Mesenchymal stem cell (in vitro differentiated cells and primary cell): Measurements from ENCODE around the gene RHOXF1.
"Not testable (repeated sequence)": the region's sequence is repeated elsewhere in the genome, so short reads cannot be mapped to it uniquely, and the experiment has no call there.

Source experiments
- DNase-seq: peaks from one replicate; pipeline ENCODE4 v3.0.0-alpha.2; 2013
- H2AFZ ChIP-seq: one replicate; pipeline ENCODE4 v1.6.1; 2013; ENCODE audit warnings: low read depth, mild to moderate bottlenecking, control low read depth, inconsistent platforms, low read length, moderate library complexity
- H2AK5ac ChIP-seq: 2 replicates; pipeline ENCODE4 v1.6.1; 2013; ENCODE audit warnings: low read length, moderate library complexity, mild to moderate bottlenecking, inconsistent platforms; ENCODE audit not compliant: severe bottlenecking
- H2BK120ac ChIP-seq: one replicate; pipeline ENCODE4 v1.6.1; 2013; ENCODE audit warnings: low read depth, mild to moderate bottlenecking, inconsistent platforms, low read length, moderate library complexity
- H2BK12ac ChIP-seq, 2 experiments: one replicate each; pipeline ENCODE4 v1.6.1; 2013; ENCODE audit warnings: inconsistent platforms in 2 of 2, low read length in 2 of 2, mild to moderate bottlenecking in 2 of 2, moderate library complexity in 2 of 2, control low read depth in 1 of 2
- H2BK15ac ChIP-seq: one replicate; pipeline ENCODE4 v1.6.1; 2013; ENCODE audit warnings: mild to moderate bottlenecking, low read depth, inconsistent platforms; ENCODE audit not compliant: poor library complexity, severe bottlenecking
- H2BK5ac ChIP-seq: 2 replicates; pipeline ENCODE4 v1.6.1; 2013; ENCODE audit warnings: low read depth, mild to moderate bottlenecking, low read length, control low read depth, inconsistent platforms; ENCODE audit not compliant: poor library complexity, severe bottlenecking
- H3K14ac ChIP-seq, 2 experiments: one replicate each; pipeline ENCODE4 v1.6.1; 2013; ENCODE audit warnings: inconsistent platforms in 2 of 2, low read length in 2 of 2, control low read depth in 1 of 2, mild to moderate bottlenecking in 1 of 2, moderate library complexity in 1 of 2
- H3K18ac ChIP-seq, 2 experiments: one replicate each; pipeline ENCODE4 v1.6.1; 2013; ENCODE audit warnings: inconsistent platforms in 2 of 2, low read length in 2 of 2, control low read depth in 1 of 2, low read depth in 1 of 2, mild to moderate bottlenecking in 1 of 2
- H3K23ac ChIP-seq, 2 experiments: one replicate each; pipeline ENCODE4 v1.6.1; 2013; ENCODE audit warnings: inconsistent platforms in 2 of 2, low read length in 2 of 2, mild to moderate bottlenecking in 2 of 2, moderate library complexity in 2 of 2, control low read depth in 1 of 2
- H3K27ac ChIP-seq: 2 replicates; pipeline ENCODE4 v1.5.1; 2013; ENCODE audit warnings: mild to moderate bottlenecking, moderate library complexity, low read length, control low read depth, inconsistent platforms; ENCODE audit not compliant: poor library complexity, severe bottlenecking
- H3K27me3 ChIP-seq, 2 experiments: 2 replicates each; pipeline versions ENCODE4 v1.6.1 to v1.7.0; 2013; ENCODE audit warnings: low read length in 2 of 2, mild to moderate bottlenecking in 2 of 2, moderate library complexity in 2 of 2, control low read depth in 1 of 2, inconsistent platforms in 1 of 2; ENCODE audit not compliant: control insufficient read depth in 1 of 2, insufficient read depth in 1 of 2
- H3K36me3 ChIP-seq, 2 experiments: 2 replicates each; pipeline versions ENCODE4 v1.6.1 to v1.7.0; 2013; ENCODE audit warnings: low read length in 2 of 2, control low read depth in 1 of 2, inconsistent platforms in 1 of 2, low read depth in 1 of 2, mild to moderate bottlenecking in 1 of 2; ENCODE audit not compliant: insufficient read depth in 2 of 2, control insufficient read depth in 1 of 2
- H3K4ac ChIP-seq, 2 experiments: one replicate each; pipeline ENCODE4 v1.6.1; 2013; ENCODE audit warnings: inconsistent platforms in 2 of 2, low read length in 2 of 2, mild to moderate bottlenecking in 2 of 2, moderate library complexity in 2 of 2, control low read depth in 1 of 2, low read depth in 1 of 2
- H3K4me1 ChIP-seq: 2 replicates; pipeline ENCODE4 v1.6.1; 2013; ENCODE audit warnings: low read depth, low read length, control low read depth; ENCODE audit not compliant: control insufficient read depth, insufficient read depth
- H3K4me2 ChIP-seq: 2 replicates; pipeline ENCODE4 v1.6.1; 2013; ENCODE audit warnings: low read length, mild to moderate bottlenecking, inconsistent platforms; ENCODE audit not compliant: poor library complexity, severe bottlenecking
- H3K4me3 ChIP-seq, 2 experiments: 2 replicates each; pipeline versions ENCODE4 v1.5.1 to v1.7.0; 2013; ENCODE audit warnings: low read length in 2 of 2, mild to moderate bottlenecking in 2 of 2, control low read depth in 1 of 2, low read depth in 1 of 2; ENCODE audit not compliant: insufficient read depth in 1 of 2
- H3K79me1 ChIP-seq: replicated peaks from 2 replicates; pipeline ENCODE4 v1.6.1; 2013; ENCODE audit warnings: mild to moderate bottlenecking, control low read depth, low read length, inconsistent platforms; ENCODE audit not compliant: poor library complexity, severe bottlenecking
- H3K9ac ChIP-seq: 2 replicates; pipeline ENCODE4 v1.7.0; 2013; ENCODE audit warnings: mild to moderate bottlenecking, low read length, moderate library complexity
- H3K9me3 ChIP-seq: 2 replicates; pipeline ENCODE4 v1.7.0; 2013; ENCODE audit warnings: mild to moderate bottlenecking, low read length; ENCODE audit not compliant: control insufficient read depth
- H4K8ac ChIP-seq: one replicate; pipeline ENCODE4 v1.6.1; 2013; ENCODE audit warnings: inconsistent platforms, mild to moderate bottlenecking, low read length, moderate library complexity
- H4K91ac ChIP-seq: one replicate; pipeline ENCODE4 v1.6.1; 2013; ENCODE audit warnings: mild to moderate bottlenecking, low read length, inconsistent platforms
- WGBS: methylation state at CpG from one replicate; pipeline ENCODE4 v1.1.7; 2013; ENCODE audit warnings: mixed read lengths; 5-methylcytosine and 5-hydroxymethylcytosine counted together

Gene RHOXF1

DNA sequence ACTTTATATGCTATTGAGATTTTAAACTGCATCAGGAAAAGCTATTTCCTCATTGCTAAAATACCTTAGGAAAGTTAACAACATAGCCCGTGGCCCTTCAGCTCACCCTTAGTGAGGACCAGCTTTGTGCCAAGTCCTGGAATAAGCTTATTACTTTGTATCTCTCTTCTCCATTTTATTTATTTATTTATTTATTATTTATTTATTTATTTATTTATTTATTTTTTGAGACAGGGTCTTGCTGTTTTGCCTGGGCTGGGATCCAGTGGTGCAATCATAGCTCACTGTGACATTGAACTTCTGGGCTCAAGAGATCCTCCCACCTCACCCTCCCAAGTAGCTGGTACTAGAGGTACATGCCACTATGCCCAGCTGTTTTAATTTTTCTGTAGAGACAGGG, 6.3 kb downstream of the RHOXF1 start:
- Histone ChIP-seq H2BK5ac (no peak overlapping the region), H3K27ac (no peak overlapping the region), H2BK15ac (no peak overlapping the region), H2AK5ac (no peak overlapping the region), H3K36me3 (no peaks in the 10 kb centered on the region), H3K4me2 (no peak overlapping the region), H3K23ac (no peak overlapping the region), H2BK120ac (no peak overlapping the region), H3K4ac (no peak overlapping the region), H4K8ac (no peak overlapping the region), H3K9ac (no peak overlapping the region), H3K18ac (no peak overlapping the region), H3K4me1 (no peaks in the 10 kb centered on the region), H3K14ac (no peak overlapping the region), H3K9me3 (no peaks in the 10 kb centered on the region), H3K27me3 (no peaks in the 10 kb centered on the region), H2AFZ (no peak overlapping the region), H3K79me1 (no peaks in the 10 kb centered on the region), H4K91ac (no peak overlapping the region), H2BK12ac (no peak overlapping the region), H3K4me3 (no peak overlapping the region)
- DNase-seq = no peak
- WGBS = 71% methylated on average over 1 of the region's 1 CpG

DNA sequence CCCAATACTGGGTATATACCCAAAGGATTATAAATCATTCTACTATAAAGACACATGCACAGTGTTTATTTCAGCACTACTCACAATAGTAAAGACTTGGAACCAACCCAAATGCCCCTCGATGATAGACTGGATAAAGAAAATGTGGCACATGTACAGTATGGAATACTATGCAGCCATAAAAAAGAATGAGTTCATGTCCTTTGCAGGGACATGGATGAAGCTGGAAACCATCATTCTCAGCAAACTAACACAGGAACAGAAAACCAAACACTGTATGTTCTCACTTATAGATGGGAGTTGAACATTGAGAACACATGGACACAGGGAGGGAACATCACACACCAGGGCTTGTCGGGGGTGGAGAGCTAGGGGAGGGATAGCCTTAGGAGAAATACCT, 11.0 kb downstream of the RHOXF1 start:
- H2BK12ac ChIP-seq, H3K23ac ChIP-seq, H3K14ac ChIP-seq, H2BK120ac ChIP-seq, H3K4me1 ChIP-seq, H3K9ac ChIP-seq, H2BK5ac ChIP-seq, H4K91ac ChIP-seq, H3K4me3 ChIP-seq, H3K36me3 ChIP-seq, DNase-seq, H3K4ac ChIP-seq, H3K27ac ChIP-seq, H2AFZ ChIP-seq, H2BK15ac ChIP-seq, H3K9me3 ChIP-seq, H3K18ac ChIP-seq, H3K79me1 ChIP-seq, H4K8ac ChIP-seq, H3K27me3 ChIP-seq, H2AK5ac ChIP-seq, H3K4me2 ChIP-seq: not testable (repeated sequence)
- 86% methylated on average over 1 of the region's 2 CpGs for WGBS

DNA sequence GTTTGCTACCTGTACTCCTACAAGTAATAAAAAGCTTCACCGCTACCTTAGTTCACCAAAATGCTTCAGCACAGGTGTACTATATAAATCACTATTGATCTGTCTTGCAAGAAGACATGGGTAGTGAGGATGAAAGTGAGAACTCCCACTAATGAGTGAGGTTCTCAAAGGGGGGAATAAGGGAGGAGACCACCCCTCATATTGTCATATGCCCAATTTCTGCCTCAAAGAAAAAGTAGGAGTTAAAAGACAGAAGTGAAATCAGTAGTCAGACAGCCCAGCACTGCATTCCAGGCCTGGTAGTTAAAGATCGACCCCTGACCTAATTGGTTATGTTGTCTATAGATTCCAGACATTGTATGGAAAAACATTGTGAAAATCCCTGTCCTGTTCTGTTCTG, 14.7 kb downstream of the RHOXF1 start:
- H2AK5ac ChIP-seq, H4K8ac ChIP-seq, H2BK15ac ChIP-seq, H3K4me1 ChIP-seq, H3K9me3 ChIP-seq, H3K14ac ChIP-seq, H3K36me3 ChIP-seq, H3K4me2 ChIP-seq, H3K79me1 ChIP-seq, H3K27ac ChIP-seq, H2AFZ ChIP-seq, H3K9ac ChIP-seq, H4K91ac ChIP-seq, H2BK5ac ChIP-seq, H2BK12ac ChIP-seq, H3K18ac ChIP-seq, H3K23ac ChIP-seq, H3K27me3 ChIP-seq, H2BK120ac ChIP-seq, DNase-seq, H3K4ac ChIP-seq, H3K4me3 ChIP-seq: not testable (repeated sequence)
- WGBS = no CpG with 5 or more reads among the region's 2 CpGs

DNA sequence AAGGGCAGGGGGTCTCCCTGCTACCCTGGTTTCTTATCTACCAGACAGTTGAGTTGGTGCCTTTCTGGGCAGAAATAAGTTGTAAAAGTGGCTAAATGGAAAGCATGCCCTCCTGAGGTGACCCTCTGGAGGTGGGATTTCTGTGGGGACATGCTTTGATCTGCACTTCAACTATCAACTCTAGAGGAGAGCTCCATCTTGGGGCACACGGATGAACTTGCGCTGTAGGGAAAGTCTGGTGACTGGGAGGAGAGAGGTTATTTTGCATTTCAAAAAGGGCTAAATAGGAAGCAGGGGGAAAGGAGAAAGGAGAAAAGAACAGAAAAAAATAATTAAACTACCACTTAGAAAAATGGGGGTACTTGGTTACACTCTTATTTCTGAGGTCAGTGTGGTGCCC, 25.5 kb downstream of the RHOXF1 start:
- H3K27ac ChIP-seq = no peak overlapping the region
- no peak overlapping the region for H4K8ac ChIP-seq
- no peak overlapping the region for H2BK120ac ChIP-seq
- no peak overlapping the region for H2BK5ac ChIP-seq
- no peak overlapping the region for H3K18ac ChIP-seq
- no peak overlapping the region for H2BK15ac ChIP-seq
- H3K4me2 ChIP-seq = no peak overlapping the region
- no peak overlapping the region for H3K23ac ChIP-seq
- no peak overlapping the region for H2AK5ac ChIP-seq
- H3K79me1 ChIP-seq = no peaks in the 10 kb centered on the region
- H3K9me3 ChIP-seq = no peaks in the 10 kb centered on the region
- no peaks in the 10 kb centered on the region for H3K36me3 ChIP-seq
- no peak overlapping the region for H3K4me3 ChIP-seq
- peaks cover 3 to 15% of the 10 kb centered on the region in 2 experiments for H3K27me3 ChIP-seq
- no peak overlapping the region for H3K9ac ChIP-seq
- H3K4ac ChIP-seq = no peak overlapping the region
- no peak overlapping the region for H3K14ac ChIP-seq
- DNase-seq = no peak
- H2AFZ ChIP-seq = no peak overlapping the region
- WGBS = no CpG with 5 or more reads among the region's 2 CpGs
- H3K4me1 ChIP-seq = no peaks in the 10 kb centered on the region
- H4K91ac ChIP-seq = no peak overlapping the region
- no peak overlapping the region for H2BK12ac ChIP-seq
